GM15510 (cell line): ENCODE data around the gene PLCL1.

ENCODE experiments used
- POLR2A ChIP-seq: IDR thresholded peaks from 3 replicates; pipeline ENCODE4 v1.6.1; 2011; ENCODE audit warnings: borderline replicate concordance; ENCODE audit not compliant: insufficient read length; ENCODE audit errors: extremely low read depth

The PLCL1 gene

GRCh38 chr2:197888321-197888720 lies 83.9 kb downstream of the PLCL1 start:
- no peak for TF ChIP-seq POLR2A

DNA sequence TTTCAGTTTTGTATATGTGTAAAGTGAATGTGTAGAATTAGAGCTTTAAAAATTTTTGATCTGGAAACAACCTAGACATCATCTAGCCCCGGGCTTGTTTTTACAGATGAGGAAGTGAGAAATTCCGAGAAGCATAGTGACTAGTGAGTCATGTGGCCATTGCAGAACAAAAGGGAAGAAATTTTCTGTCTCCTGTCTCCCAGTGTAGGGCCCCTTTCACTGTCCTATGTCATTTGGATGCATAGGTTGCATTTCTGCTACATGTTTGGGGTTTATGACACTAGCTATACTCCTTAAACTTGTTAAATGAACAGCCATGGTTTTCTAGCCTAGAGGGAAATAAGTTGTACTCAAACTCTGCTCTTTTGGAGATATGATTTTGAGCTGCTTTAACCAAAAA lies 84.6 kb downstream of the PLCL1 start:
- TF ChIP-seq POLR2A: no peak

DNA sequence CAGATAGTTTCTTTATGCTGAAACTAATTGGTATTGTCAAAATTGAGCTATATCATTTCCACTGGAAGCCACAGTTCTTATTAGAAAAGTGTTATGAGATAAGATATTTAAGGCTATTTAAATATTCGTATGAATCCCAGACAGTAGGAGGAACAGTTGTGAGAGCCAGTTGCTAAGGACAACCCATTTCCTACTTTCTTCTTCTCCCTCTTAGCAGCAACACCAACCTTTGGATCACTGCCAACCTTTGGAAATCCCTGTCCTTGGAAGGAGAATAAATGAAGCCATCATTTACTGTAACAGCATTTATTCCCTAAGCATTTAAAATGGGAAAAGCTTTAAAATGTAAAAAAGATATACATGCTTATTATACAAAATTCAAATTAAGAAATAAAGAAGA lies 85.8 kb downstream of the PLCL1 start:
- TF ChIP-seq POLR2A: no peak

- TF ChIP-seq POLR2A: no peak
Observed at GRCh38 chr2:197891897-197892442, 87.6 kb downstream of the PLCL1 start.

- TF ChIP-seq POLR2A: no peak
Observed at GRCh38 chr2:197893403-197894177, 89.2 kb downstream of the PLCL1 start.

DNA sequence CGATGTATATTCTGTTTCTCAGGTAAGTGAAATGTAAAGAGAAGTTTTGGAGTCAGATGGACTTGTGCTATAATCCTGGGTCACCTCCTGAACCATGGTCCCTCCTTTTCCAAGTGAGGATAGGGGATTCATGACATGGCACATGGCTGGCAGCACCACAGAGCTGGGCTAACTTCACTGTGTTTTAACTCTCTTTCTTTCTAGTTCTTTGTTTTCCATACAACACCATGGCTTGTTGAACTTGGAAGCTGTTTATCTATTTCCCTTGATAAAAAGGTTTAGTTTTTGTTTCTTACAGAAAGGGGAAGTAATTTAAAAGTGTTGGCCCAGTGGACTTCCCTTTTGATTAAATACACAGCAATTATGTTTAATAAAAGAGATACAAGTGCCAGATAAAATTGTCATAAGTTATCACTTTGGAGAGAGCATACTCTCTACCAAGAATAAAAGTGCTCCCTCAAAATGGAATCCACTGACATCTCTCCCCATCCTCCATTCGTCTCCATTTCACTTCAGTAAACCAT lies 90.4 kb downstream of the PLCL1 start:
- no peak for TF ChIP-seq POLR2A

- TF ChIP-seq POLR2A: no peak
Observed at GRCh38 chr2:197897960-197898678, 93.7 kb downstream of the PLCL1 start.

- TF ChIP-seq POLR2A: no peak
Observed at GRCh38 chr2:197904446-197904845, 100.1 kb downstream of the PLCL1 start.

- no peak for TF ChIP-seq POLR2A
Observed at GRCh38 chr2:197908156-197908555, 103.8 kb downstream of the PLCL1 start.

- no peak for TF ChIP-seq POLR2A
Observed at GRCh38 chr2:197908990-197909776, 104.8 kb downstream of the PLCL1 start.

GRCh38 chr2:197911667-197912066 lies 107.3 kb downstream of the PLCL1 start:
- TF ChIP-seq POLR2A: no peak

DNA sequence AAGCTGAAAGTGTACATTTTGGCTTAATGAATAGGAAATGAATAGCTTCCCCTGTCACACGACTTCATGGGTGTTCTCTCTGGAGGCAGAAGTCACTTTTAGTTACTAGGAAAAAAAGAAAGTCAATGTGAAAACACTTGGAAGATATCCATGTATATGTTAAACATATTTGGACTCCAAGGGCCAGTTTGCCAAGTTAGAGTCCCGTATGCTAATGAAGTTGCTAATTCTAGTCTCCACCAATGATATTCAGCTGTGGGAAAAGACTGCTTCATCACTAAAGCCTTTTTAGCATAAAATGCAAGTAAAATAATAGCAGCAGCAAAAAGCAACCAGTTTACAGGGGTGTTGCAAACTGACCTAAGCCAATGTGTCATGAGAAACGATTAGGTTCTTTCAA lies 108.7 kb downstream of the PLCL1 start:
- TF ChIP-seq POLR2A: no peak

DNA sequence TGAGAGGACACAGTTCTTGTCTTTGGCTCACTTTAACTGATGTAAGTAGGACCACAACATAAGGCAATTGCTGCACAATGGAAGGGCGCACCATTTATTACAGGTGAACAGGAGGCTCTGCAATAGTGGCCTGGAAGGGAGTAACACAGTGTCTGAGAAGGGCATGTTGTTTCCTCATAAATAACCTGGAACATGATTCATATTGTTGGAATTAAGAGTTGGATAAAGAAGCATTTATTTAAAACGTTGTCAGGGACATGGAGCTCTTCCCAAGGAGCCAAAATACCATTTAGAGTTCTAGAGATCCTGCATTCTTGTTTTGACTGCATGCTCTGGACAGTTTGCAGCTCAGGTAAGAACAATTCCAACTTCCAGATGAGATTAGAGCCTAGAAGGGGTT lies 110.4 kb downstream of the PLCL1 start:
- no peak for TF ChIP-seq POLR2A

GRCh38 chr2:197915548-197916265 lies 111.3 kb downstream of the PLCL1 start:
- no peak for TF ChIP-seq POLR2A
